Mesothelial cell of epicardium (in vitro differentiated cells): ENCODE measurements around the gene EHD4. TPM values are rescaled to one million over a fixed set of nuclear protein-coding genes. Genes with fewer than 3 reads are reported as not detected.

Experiments used
- DNase-seq, 2 experiments: peaks; one replicate each; pipeline ENCODE4 v3.0.0; 2021; ENCODE audit warnings: low spot score in 2 of 2; ENCODE audit not compliant: unreplicated experiment in 2 of 2
- H3K27ac Mint-ChIP-seq: 2 replicates; pipeline ENCODE4 v1.8.0; 2021; ENCODE audit warnings: mixed read lengths
- H3K27me3 Mint-ChIP-seq: 2 replicates; pipeline ENCODE4 v1.8.0; 2021; ENCODE audit warnings: low read depth, mixed read lengths
- H3K36me3 Mint-ChIP-seq: 2 replicates; pipeline ENCODE4 v1.8.0; 2021; ENCODE audit warnings: mixed read lengths
- H3K4me1 Mint-ChIP-seq: 2 replicates; pipeline ENCODE4 v1.8.0; 2021; ENCODE audit warnings: mixed read lengths
- H3K4me3 Mint-ChIP-seq: 2 replicates; pipeline ENCODE4 v1.8.0; 2021; ENCODE audit warnings: mild to moderate bottlenecking, moderate library complexity, mixed read lengths
- H3K9me3 Mint-ChIP-seq: 2 replicates; pipeline ENCODE4 v1.8.0; 2021; ENCODE audit warnings: mixed read lengths
- microRNA-seq: library from miRNA; unstranded; fragments of <30 nt; microRNA quantifications from one replicate; pipeline ENCODE4 v1.2.0, GENCODE V29; 2021; ENCODE audit warnings: inconsistent platforms, mixed read lengths
- total RNA-seq: library from RNA; stranded (reverse); gene quantifications from 3 replicates; pipeline ENCODE4 v1.2.1, GENCODE V29; 2021
- TF ChIP-seq, protein P1 (sequence below): fragments of 200-600 bp; sonication (generic); IDR thresholded peaks from one replicate; pipeline ENCODE4 v1.5.0; 2021; ENCODE audit warnings: antibody characterized with exemption; ENCODE audit not compliant: unreplicated experiment

EHD4 gene
- total RNA-seq, 1 donor from 2014 or later, result 16.1 TPM

DNA sequence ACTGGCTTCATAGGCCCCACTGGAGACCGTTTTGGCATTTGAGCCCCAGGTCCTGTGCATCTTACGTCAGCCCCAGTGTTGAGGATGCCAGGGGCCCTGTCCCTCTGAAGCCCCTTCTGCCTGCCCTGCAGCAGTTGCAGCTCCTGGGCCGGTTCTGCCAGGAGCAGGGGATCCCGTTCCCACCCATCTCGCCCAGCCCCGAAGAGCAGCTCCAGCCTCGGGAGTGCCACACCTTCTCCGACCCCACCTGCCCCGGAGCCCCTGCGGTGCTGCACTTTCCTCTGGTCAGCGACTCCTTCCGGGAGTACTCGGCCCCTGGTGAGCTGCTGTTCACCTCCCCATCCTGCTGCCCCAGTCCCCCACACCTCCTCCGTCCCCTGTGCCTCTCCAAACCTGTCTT lies 125.2 kb downstream of the EHD4 start:
- DNase-seq, result no peak
- Mint-ChIP-seq H3K27ac (no peak overlapping the region), H3K4me3 (no peak overlapping the region), H3K9me3 (no peaks in the 10 kb centered on the region), H3K4me1 (no peaks in the 10 kb centered on the region), H3K36me3 (peaks cover 12% of the 10 kb centered on the region), H3K27me3 (no peaks in the 10 kb centered on the region)
- TF ChIP-seq, protein P1, sequence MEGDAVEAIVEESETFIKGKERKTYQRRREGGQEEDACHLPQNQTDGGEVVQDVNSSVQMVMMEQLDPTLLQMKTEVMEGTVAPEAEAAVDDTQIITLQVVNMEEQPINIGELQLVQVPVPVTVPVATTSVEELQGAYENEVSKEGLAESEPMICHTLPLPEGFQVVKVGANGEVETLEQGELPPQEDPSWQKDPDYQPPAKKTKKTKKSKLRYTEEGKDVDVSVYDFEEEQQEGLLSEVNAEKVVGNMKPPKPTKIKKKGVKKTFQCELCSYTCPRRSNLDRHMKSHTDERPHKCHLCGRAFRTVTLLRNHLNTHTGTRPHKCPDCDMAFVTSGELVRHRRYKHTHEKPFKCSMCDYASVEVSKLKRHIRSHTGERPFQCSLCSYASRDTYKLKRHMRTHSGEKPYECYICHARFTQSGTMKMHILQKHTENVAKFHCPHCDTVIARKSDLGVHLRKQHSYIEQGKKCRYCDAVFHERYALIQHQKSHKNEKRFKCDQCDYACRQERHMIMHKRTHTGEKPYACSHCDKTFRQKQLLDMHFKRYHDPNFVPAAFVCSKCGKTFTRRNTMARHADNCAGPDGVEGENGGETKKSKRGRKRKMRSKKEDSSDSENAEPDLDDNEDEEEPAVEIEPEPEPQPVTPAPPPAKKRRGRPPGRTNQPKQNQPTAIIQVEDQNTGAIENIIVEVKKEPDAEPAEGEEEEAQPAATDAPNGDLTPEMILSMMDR, result no peak

Small RNA genes within 50 kb of the gene (microRNA-seq; reads per million reads assigned to microRNA genes)
- gene MIR4310, result not detected

Other genes with a start within 250 kb of the EHD4 start
- 38.9 to 42.6 TPM (median 40.8 TPM) in 3 replicates for gene MAPKBP1, start 198.1 kb downstream of the EHD4 start, total RNA-seq
- gene JMJD7, start 144.5 kb downstream of the EHD4 start, total RNA-seq, result 25.9 to 27.6 TPM (median 26.7 TPM) in 3 replicates
- 10.6 to 11.4 TPM (median 11.2 TPM) in 3 replicates for gene PLA2G4B, start 133.7 kb downstream of the EHD4 start, total RNA-seq
- 2.1 to 2.7 TPM (median 2.3 TPM) in 3 replicates for gene SPTBN5, start 78.5 kb downstream of the EHD4 start, total RNA-seq
- gene PLA2G4E, start 48.5 kb upstream of the EHD4 start, total RNA-seq, result not detected in 3 replicates
- not detected in 3 replicates for gene PLA2G4D, start 122.0 kb upstream of the EHD4 start, total RNA-seq
- gene PLA2G4F, start 184.1 kb upstream of the EHD4 start, total RNA-seq, result 0.91 to 1.5 TPM (median 1.5 TPM) in 3 replicates
- 86.2 to 91.2 TPM (median 90.2 TPM) in 3 replicates for gene VPS39, start 235.7 kb upstream of the EHD4 start, total RNA-seq